Liver (tissue), 9 donors: ENCODE measurements around the gene INO80B. TPM values are rescaled to one million over a fixed set of nuclear protein-coding genes. Genes with fewer than 3 reads are reported as not detected.

Source experiments
- DNase-seq: peaks from one replicate; pipeline ENCODE4 v3.0.0-alpha.2; 2017; ENCODE audit warnings: low spot score
- H3K27ac ChIP-seq, 2 donors: one replicate each; pipeline ENCODE4 v1.7.0; 2013; ENCODE audit warnings: inconsistent platforms in 2 of 2, low read length in 2 of 2, control low read depth in 1 of 2, low read depth in 1 of 2, mild to moderate bottlenecking in 1 of 2
- H3K27me3 ChIP-seq, 4 donors: one replicate each; pipeline versions ENCODE4 v1.6.1 to v1.7.0; 2013; ENCODE audit warnings: low read length in 3 of 4, inconsistent platforms in 1 of 4, mild to moderate bottlenecking in 1 of 4, moderate library complexity in 1 of 4; ENCODE audit not compliant: control insufficient read depth in 4 of 4, insufficient read depth in 4 of 4
- H3K36me3 ChIP-seq, 4 donors: one replicate each; pipeline versions ENCODE4 v1.6.1 to v1.7.0; 2013; ENCODE audit warnings: low read length in 3 of 4, mild to moderate bottlenecking in 3 of 4, low read depth in 1 of 4, moderate library complexity in 1 of 4; ENCODE audit not compliant: control insufficient read depth in 4 of 4, insufficient read depth in 3 of 4
- H3K4me1 ChIP-seq, 4 donors: one replicate each; pipeline versions ENCODE4 v1.6.1 to v1.7.0; 2013; ENCODE audit warnings: low read length in 3 of 4, mild to moderate bottlenecking in 3 of 4, moderate library complexity in 1 of 4; ENCODE audit not compliant: control insufficient read depth in 4 of 4, insufficient read depth in 4 of 4
- H3K4me3 ChIP-seq, 3 donors: one replicate each; pipeline versions ENCODE4 v1.6.1 to v1.7.0; 2013; ENCODE audit warnings: low read length in 3 of 3, control low read depth in 1 of 3, low read depth in 1 of 3, mild to moderate bottlenecking in 1 of 3
- H3K9ac ChIP-seq, 2 donors: one replicate each; pipeline ENCODE4 v1.7.0; 2013; ENCODE audit warnings: low read length in 2 of 2, mild to moderate bottlenecking in 2 of 2, moderate library complexity in 2 of 2, control low read depth in 1 of 2, low read depth in 1 of 2
- H3K9me3 ChIP-seq, 4 donors: one replicate each; pipeline versions ENCODE4 v1.6.1 to v1.7.0; 2013; ENCODE audit warnings: low read length in 3 of 4; ENCODE audit not compliant: control insufficient read depth in 4 of 4
- CTCF ChIP-seq: fragments of 150-350 bp; IDR thresholded peaks from 2 replicates; pipeline ENCODE4 v1.5.1; 2017; ENCODE audit warnings: improper control_type of control experiment, low read depth, low read length; ENCODE audit not compliant: missing input control
- EGR1 ChIP-seq, 2 donors: IDR thresholded peaks; 2 replicates each; pipeline ENCODE4 v1.6.1; 2016 to 2018; ENCODE audit warnings: antibody characterized with exemption in 2 of 2, low read depth in 2 of 2
- FOXA2 ChIP-seq: IDR thresholded peaks from 2 replicates; pipeline ENCODE4 v1.6.1; 2016; ENCODE audit warnings: antibody characterized with exemption
- GABPA ChIP-seq, 2 donors: IDR thresholded peaks in 1 of 2; conservative IDR thresholded peaks in 1 of 2; 2 replicates each; pipeline ENCODE4 v1.6.1; 2016; ENCODE audit warnings: antibody characterized with exemption in 2 of 2, mild to moderate bottlenecking in 1 of 2, moderate library complexity in 1 of 2
- HNF4A ChIP-seq, 2 donors: conservative IDR thresholded peaks; 2 replicates each; pipeline ENCODE4 v1.6.1; 2016; ENCODE audit warnings: antibody characterized with exemption in 2 of 2, mild to moderate bottlenecking in 2 of 2
- HNF4G ChIP-seq: IDR thresholded peaks from 2 replicates; pipeline ENCODE4 v1.6.1; 2016; ENCODE audit warnings: antibody characterized with exemption
- JUND ChIP-seq, 2 donors: IDR thresholded peaks; 2 replicates each; pipeline ENCODE4 v1.6.1; 2016; ENCODE audit warnings: antibody characterized with exemption in 2 of 2
- NR2F2 ChIP-seq: IDR thresholded peaks from 2 replicates; pipeline ENCODE4 v1.6.1; 2016; ENCODE audit warnings: antibody characterized with exemption
- RAD21 ChIP-seq, 2 donors: IDR thresholded peaks; 2 replicates each; pipeline ENCODE4 v1.6.1; 2016; ENCODE audit warnings: antibody characterized with exemption in 2 of 2, mild to moderate bottlenecking in 2 of 2
- REST ChIP-seq: IDR thresholded peaks from 2 replicates; pipeline ENCODE4 v1.6.1; 2016; ENCODE audit warnings: antibody characterized with exemption, mild to moderate bottlenecking
- SP1 ChIP-seq: IDR thresholded peaks from 2 replicates; pipeline ENCODE4 v1.6.1; 2018; ENCODE audit warnings: antibody characterized with exemption, mild to moderate bottlenecking
- YY1 ChIP-seq: IDR thresholded peaks from 2 replicates; pipeline ENCODE4 v1.6.1; 2016; ENCODE audit warnings: antibody characterized with exemption, mild to moderate bottlenecking
- WGBS: extraction: QIAGEN DNeasy Blood & Tissue Kit; methylation state at CpG from one replicate; pipeline ENCODE4 v1.1.7; 2013; 5-methylcytosine and 5-hydroxymethylcytosine counted together
- polyA plus RNA-seq, 2 donors: library from polyadenylated mRNA; stranded (reverse) in 1 of 2; unstranded in 1 of 2; fragments of 200-250 nt in 1 of 2; fragments of >200 nt in 1 of 2; fragmentation: Nextera tagmentation in 1 of 2; extraction: Ambion mirVana in 1 of 2; gene quantifications; one replicate each; pipeline versions ENCODE4 v1.2.1 to v1.2.3, GENCODE V29; 2013 to 2015
- total RNA-seq, 2 donors: library from RNA; depleted of rRNA; stranded (reverse); fragments of >200 nt; gene quantifications; one replicate each; pipeline ENCODE4 v1.2.3, GENCODE V29; 2014
- donor health status: healthy.
- donor health status: healthy.
- donor health status: healthy.
- donor health status: healthy.
- donor health status: healthy.

INO80B gene
- total and polyA plus RNA-seq, 4 donors, result 2.7 to 14.8 (median 10.5) TPM

DNA sequence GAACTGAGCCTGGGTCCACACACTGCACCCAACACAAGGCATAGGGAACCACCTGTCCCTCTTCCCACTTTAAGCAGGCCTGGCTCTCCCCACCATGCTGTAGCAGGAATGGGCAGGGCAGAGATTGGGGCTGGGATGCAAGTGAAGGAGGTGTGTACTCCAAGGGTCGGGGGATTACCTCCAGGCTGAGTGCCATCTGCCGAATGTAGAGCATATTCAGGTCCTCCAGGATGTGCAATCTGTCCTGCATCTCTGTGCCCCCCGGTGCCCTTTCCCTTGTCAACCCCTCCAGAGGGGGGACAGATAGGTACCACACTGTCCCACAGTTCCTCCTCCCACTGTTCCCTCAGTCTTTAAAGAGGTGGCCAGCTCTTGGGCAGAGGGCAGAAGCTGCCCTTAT lies 15.5 kb upstream of the INO80B start:
- DNase-seq, result no peak
- peaks cover 19 to 54% (median 44%) of the 10 kb centered on the region in 4 donors for H3K4me1 ChIP-seq
- H3K9ac ChIP-seq, result peak overlapping the region in 1 of 2 donors; percentile 29
- H3K27ac ChIP-seq, result peak overlapping the region in 1 of 2 donors; percentile 95
- no peaks in the 10 kb centered on the region for H3K27me3 ChIP-seq
- H3K36me3 ChIP-seq, result peaks cover 0 to 8% (median 0%) of the 10 kb centered on the region in 4 donors
- H3K9me3 ChIP-seq, result no peaks in the 10 kb centered on the region
- no peak for TF ChIP-seq YY1
- no peak for TF ChIP-seq REST
- TF ChIP-seq SP1, result no peak
- no peak for TF ChIP-seq FOXA2
- no peak for TF ChIP-seq RAD21 (IDR thresholded peaks at IDR 0.05)
- TF ChIP-seq NR2F2, result no peak
- H3K4me3 ChIP-seq, result peak overlapping the region in 1 of 3 donors; percentile 79
- 38% methylated on average over 3 of the region's 3 CpGs for WGBS

- Histone ChIP-seq H3K27ac (peak overlapping the region; percentile 33 to 95), H3K36me3 (peaks cover 0 to 5% (median 0%) of the 10 kb centered on the region in 4 donors), H3K4me3 (peak overlapping the region; percentile 79 to 88 (median 80)), H3K9ac (peak overlapping the region in 1 of 2 donors; percentile 29), H3K4me1 (peaks cover 19 to 57% (median 49%) of the 10 kb centered on the region in 4 donors), H3K27me3 (no peaks in the 10 kb centered on the region), H3K9me3 (no peaks in the 10 kb centered on the region)
- TF ChIP-seq NR2F2 (peak; percentile 24), SP1 (no peak), REST (peak; percentile 3), RAD21 (IDR thresholded peaks at IDR 0.05) (peak in 1 of 2 donors; percentile 22)
- DNase-seq, result no peak
- WGBS, result 19% methylated on average over 14 of the region's 14 CpGs
Observed at GRCh38 chr2:74439803-74440377, 15.0 kb upstream of the INO80B start.

- WGBS, result 6% methylated on average over 45 of the region's 45 CpGs
- H3K36me3 ChIP-seq, result peaks cover 0 to 4% (median 0%) of the 10 kb centered on the region in 4 donors
- H3K9me3 ChIP-seq, result no peaks in the 10 kb centered on the region
- H3K27ac ChIP-seq, result peak overlapping the region; percentile 92 to 95
- DNase-seq, result peak; percentile 75
- H3K9ac ChIP-seq, result peak overlapping the region; percentile 30 to 71
- peaks cover 19 to 61% (median 53%) of the 10 kb centered on the region in 4 donors for H3K4me1 ChIP-seq
- H3K4me3 ChIP-seq, result peak overlapping the region; percentile 79 to 88 (median 80)
- TF ChIP-seq HNF4A (conservative IDR thresholded peaks at IDR 0.05) (peak in 1 of 2 donors; percentile 20), JUND (IDR thresholded peaks at IDR 0.05) (no peak), RAD21 (IDR thresholded peaks at IDR 0.05) (peak; percentile 39 to 56), HNF4G (no peak), SP1 (peak; percentile 54), CTCF (peak; percentile 39), GABPA (IDR thresholded peaks at IDR 0.05 in 1 of 2, conservative IDR thresholded peaks at IDR 0.05 in 1 of 2) (peak in 1 of 2 donors; percentile 53), EGR1 (IDR thresholded peaks at IDR 0.05; ENCODE audit: low read depth in 2 of 2) (peak in 1 of 2 donors; percentile 18)
- H3K27me3 ChIP-seq, result no peaks in the 10 kb centered on the region
Observed at GRCh38 chr2:74440378-74441169, 14.3 kb upstream of the INO80B start.
